Stimulated activated CD8-positive, alpha-beta memory T cell treated with anti-CD3 and anti-CD28 coated beads, Interleukin-4, amount 100 ng/mL, for 48 hours (primary cell): ENCODE measurements around the gene COQ9.

Experiments used
- DNase-seq: peaks from one replicate; pipeline ENCODE4 v3.0.0-alpha.2; 2020

Gene COQ9

DNA sequence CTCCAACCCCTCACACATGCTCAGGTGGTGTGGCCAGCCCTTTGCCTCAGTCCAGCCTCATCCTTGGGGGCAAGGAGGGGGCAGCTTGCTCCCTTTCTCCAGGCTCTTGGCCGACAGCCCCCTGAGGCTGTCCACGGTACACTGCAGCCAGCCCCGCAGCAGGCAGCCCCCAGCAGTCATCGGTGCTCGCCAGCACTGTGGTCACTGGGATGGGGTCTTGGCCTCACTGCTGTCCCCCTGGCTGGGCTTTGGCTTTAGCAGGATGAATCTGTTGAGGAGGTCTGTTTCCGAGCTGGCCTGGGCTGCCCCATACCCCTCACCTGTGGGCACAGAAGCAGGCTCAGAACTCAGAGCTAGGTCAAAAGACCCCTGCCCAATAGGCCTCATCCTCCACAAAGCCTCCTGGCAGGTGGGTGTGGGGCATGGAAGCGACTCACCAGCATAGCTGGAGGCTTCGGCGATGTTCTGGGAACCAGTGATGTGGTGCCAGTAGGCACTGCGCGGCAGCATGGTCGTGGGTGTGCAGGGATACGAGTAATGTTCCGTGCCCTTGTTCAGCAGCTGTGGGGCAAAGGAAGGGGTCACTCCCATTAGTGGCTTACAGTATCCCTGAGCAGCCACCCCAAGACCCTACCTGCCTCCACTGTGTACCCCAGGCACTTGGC is 26.0 kb downstream of the COQ9 start:
- DNase-seq: peak; percentile 23

GRCh38 chr16:57473906-57474305 is 26.6 kb downstream of the COQ9 start:
- DNase-seq: peak; percentile 18

GRCh38 chr16:57474671-57475661 is 27.7 kb downstream of the COQ9 start:
- DNase-seq: peak; percentile 22

DNA sequence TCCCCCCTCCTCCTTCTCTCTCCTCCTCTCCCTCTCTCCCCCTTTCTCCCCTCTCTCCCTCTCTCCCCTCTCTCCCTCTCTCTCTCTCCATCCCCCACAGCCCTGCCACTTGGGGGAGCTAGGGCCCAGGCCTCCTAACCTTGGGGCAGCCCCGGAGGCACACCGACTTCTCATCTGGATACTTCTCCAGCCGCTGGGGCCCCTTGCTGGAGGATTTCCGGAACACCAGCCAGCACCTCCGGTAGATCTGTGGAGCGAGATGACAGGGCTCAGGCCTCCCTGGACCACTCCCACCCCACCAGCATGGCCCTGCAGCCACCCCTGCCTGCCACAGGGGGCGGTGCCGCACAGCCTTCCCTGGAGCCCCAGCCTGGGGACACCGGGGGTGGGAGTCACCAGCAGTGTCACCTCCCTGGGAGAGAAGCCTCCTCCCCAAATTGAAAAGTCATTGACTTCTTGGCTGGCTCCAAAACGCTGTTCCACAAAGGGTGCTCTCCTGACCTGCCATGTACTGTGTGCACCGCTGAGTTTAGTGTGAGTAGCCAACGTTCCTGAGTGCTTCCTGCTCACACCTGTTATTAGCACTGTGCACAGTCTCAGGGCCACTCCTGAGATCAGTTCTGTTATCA is 28.5 kb downstream of the COQ9 start:
- DNase-seq: peak; percentile 85

GRCh38 chr16:57476546-57477410 is 29.5 kb downstream of the COQ9 start:
- peak; percentile 26 for DNase-seq

- DNase-seq: no peak
Observed at GRCh38 chr16:57477531-57478202, 30.4 kb downstream of the COQ9 start.

- DNase-seq: no peak
Observed at GRCh38 chr16:57478396-57479204, 31.3 kb downstream of the COQ9 start.

- DNase-seq: no peak
Observed at GRCh38 chr16:57479205-57479975, 32.1 kb downstream of the COQ9 start.

DNA sequence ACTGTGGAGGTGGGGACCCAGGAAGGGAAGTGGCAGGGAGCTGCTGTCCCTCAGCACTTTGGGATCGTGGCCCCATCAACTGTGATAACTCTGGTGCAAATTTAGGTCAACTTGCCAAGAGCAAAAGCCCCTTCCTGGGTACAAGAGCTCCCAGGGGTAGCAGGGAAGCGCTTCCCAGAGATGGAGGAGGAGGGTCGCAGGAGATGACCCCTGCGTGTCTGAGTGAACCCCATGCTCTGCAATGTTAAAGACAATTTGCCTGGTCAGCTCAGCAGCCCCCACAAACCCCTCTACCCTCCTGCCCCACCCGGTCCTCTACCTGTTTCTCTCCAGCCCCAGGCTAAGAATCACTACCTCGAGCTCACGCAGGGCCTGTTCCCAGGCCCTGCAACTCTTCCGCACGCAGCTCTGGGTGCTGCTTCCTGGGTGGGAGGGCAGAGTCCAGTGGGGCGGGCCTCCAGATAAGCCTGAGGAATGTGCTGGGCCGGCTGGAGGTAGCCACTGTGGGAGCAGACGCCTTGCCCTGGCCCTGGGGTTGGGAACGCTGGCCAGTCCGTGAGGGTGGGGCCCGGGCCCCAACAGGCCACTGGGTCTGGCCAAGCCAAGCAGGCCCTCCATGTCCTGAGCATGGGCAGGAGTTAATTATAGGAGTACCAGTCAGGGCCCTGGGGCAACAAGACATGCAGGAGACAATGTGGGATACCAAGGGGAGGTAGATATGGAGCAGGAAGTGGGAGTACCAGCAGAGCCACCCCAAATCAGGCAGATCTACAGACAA is 32.9 kb downstream of the COQ9 start:
- no peak for DNase-seq

DNA sequence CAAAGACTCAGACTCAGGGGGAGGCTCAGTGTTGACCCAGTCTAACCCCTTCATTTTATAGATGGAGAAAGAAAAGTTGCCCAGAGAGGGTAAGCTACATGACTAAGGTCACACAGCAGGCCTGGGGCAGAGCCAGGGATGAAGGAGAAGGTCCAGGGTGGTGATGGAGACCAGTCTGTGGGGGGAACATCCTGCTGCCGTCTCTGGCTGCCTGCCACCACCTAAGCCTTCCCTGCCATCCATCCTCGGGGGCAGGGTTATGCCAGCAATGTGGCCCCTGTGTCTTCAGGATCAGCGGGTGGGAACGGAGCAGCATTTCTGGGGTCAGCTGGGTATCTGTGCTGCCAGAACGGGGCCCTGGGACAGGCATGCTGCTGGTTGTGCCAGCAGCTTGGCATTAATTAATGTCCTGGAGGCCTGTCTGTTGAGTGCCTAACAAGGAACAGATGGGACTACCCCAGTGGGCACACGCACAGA is 33.5 kb downstream of the COQ9 start:
- no peak for DNase-seq

GRCh38 chr16:57481421-57481820 is 34.1 kb downstream of the COQ9 start:
- DNase-seq: no peak

DNA sequence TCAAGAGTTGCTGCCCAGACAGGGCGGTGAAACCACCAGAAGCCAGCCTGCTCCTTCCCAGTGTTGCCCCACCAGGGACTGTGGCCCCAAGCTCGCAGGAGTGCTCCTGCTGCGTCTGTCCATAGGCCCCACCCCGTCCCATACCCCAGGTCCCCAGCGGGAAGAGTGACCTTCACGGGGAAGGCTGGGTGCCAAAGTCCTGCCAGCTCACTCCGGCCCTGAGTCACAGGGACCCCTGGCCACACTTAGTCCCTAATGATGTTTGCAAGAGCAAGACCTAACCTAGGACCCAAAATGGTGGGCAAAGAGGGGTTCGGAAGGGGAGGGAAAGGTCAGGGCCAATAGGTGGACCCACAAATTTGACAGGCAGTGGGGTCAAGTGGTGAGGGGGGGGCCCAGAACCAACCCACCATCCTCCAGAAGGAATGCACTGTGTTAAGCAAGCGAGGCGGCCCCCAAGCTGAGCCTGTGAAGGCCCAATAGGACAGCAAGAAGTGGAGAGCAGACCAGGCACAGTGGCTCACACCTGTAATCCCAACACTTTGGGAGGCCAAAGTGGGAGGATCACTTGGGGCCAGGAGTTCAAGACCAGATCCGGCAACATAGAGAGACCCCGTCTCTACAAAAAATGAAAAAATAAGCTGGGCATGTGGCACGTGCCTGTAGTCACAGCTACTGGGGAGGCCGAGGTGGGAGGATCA is 35.7 kb downstream of the COQ9 start:
- no peak for DNase-seq

GRCh38 chr16:57483725-57484514 is 36.6 kb downstream of the COQ9 start:
- no peak for DNase-seq

DNA sequence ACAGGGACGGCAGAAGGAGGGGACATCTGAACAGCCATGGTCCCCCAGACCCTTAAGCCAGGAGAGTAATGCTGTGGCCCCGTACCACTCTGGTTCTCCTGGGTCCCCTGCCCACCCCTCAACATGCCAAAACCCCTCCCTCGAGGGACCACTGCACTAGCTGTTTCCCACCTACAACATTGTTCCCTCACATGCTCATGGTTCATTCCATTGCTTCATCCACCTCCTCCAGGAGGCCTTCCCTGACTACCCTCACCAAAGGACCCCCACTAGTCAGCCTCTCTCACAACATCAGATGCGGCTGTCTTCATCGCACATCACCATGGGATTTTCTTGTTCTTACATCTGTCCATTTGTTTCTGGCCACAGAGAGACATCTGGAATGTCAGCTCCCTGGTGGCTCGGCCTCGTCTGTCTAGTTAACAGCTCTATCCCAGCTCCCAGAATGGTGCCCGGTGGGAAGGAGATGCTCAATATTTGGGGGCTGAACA is 37.3 kb downstream of the COQ9 start:
- no peak for DNase-seq

DNA sequence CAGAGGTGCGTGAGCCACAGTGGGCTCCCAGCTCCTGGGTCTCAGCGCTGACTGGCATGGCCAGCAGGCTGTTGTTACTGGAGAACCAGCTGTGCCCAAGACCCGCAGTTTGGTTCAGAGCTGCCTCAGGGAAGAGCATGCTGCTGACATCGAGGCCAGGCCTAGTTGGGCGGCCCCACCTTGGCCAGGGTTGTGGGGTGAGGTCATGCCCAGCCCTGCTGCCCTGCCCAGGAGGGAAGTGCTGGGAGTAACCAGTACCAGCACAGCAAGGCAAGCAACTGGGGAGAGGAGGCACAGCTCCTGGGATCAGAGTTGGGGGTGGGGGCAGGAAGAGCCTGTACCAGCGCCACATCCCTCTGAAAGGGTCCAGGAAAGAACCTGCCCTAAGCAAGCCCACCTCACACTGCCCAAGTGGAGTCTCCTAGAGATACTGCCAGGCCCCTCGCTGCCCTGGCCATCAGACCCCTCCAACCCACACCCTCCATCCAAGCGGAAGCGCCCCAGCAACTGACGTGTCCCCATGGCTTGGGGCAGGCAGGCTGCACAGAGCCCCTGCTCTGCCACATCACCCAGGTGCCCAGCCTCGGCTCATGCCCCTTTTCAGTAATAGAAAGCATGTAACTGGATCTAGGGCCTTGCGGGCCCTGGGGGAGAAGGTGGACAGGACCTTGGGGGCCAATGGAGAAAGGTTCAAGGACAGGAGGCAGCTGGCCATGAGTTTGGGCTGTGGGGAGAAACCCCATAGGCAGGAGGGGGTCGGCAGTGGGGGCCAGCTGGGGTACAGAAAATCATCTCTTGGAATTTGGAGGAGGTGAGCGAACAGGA is 38.0 kb downstream of the COQ9 start:
- no peak for DNase-seq
